SK-N-MC (cell line): Measurements from ENCODE around the gene PCLO.

Experiments
- DNase-seq: peaks from one replicate; pipeline ENCODE4 v3.0.0-alpha.2; 2011; ENCODE audit warnings: low read depth, low spot score
- H3K27ac ChIP-seq: fragments of 200-600 bp; sonication (generic); 2 replicates; pipeline ENCODE4 v1.5.1; 2016; ENCODE audit warnings: mixed run types
- H3K36me3 ChIP-seq: fragments of 200-600 bp; sonication (generic); 2 replicates; pipeline ENCODE4 v1.6.1; 2017; ENCODE audit warnings: antibody characterized with exemption, low read length, mixed read lengths; ENCODE audit not compliant: insufficient read depth
- H3K4me3 ChIP-seq: fragments of 200-600 bp; sonication (generic); 2 replicates; pipeline ENCODE4 v1.5.1; 2016
- H3K9ac ChIP-seq: fragments of 200-600 bp; sonication (generic); 2 replicates; pipeline ENCODE4 v1.8.0; 2017; ENCODE audit warnings: mixed run types, mixed read lengths; ENCODE audit not compliant: insufficient read length
- H3K9me3 ChIP-seq: fragments of 200-600 bp; sonication (generic); 2 replicates; pipeline ENCODE4 v1.6.1; 2017; ENCODE audit warnings: low read depth, mild to moderate bottlenecking, antibody characterized with exemption, low read length, moderate library complexity, mixed read lengths
- EZH2 ChIP-seq: fragments of 200-600 bp; sonication (generic); IDR thresholded peaks from one replicate; pipeline ENCODE4 v1.6.1; 2017; ENCODE audit warnings: antibody characterized with exemption
- FOXP2 ChIP-seq: optimal IDR thresholded peaks from 2 replicates; pipeline ENCODE3; 2011; ENCODE audit warnings: mild to moderate bottlenecking, moderate library complexity; ENCODE audit not compliant: insufficient read depth; ENCODE audit errors: extremely low read length, control extremely low read depth
- POLR2AphosphoS5 ChIP-seq: IDR thresholded peaks from 2 replicates; pipeline ENCODE4 v1.6.1; 2012; ENCODE audit warnings: mild to moderate bottlenecking, low read depth, low read length, borderline replicate concordance

PCLO gene

DNA sequence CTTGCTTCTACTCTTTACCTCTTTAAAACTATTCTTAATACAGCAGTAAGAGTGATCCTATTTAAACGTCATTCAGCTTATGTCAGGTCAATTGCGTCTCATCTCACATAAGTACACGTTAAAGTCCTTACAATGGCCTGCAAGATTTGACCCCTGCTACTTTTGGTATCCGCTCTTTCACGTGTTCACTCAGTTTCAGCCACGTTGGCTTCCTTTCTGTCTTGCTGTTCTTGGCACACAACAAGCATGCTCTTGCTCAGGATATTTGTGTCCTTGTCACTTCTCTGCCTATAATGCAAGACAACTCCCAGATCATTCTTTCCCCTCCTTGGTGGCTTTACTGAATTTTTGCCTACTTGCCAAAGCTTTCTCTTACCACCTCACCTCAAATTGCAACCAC is 296.8 kb downstream of the PCLO start:
- no peaks in the 10 kb centered on the region for H3K36me3 ChIP-seq
- no peak overlapping the region for H3K4me3 ChIP-seq
- H3K9ac ChIP-seq: no peak overlapping the region
- no peaks in the 10 kb centered on the region for H3K9me3 ChIP-seq
- no peak overlapping the region for H3K27ac ChIP-seq
- TF ChIP-seq EZH2: no peak
- no peak for TF ChIP-seq FOXP2
- no peak for TF ChIP-seq POLR2AphosphoS5
- no peak for DNase-seq

- Histone ChIP-seq H3K4me3 (no peak overlapping the region), H3K36me3 (no peaks in the 10 kb centered on the region), H3K9ac (no peak overlapping the region), H3K9me3 (no peaks in the 10 kb centered on the region), H3K27ac (no peak overlapping the region)
- TF ChIP-seq FOXP2 (no peak), POLR2AphosphoS5 (no peak), EZH2 (no peak)
- no peak for DNase-seq
Measured at GRCh38 chr7:82859106-82859850, 303.4 kb downstream of the PCLO start.

DNA sequence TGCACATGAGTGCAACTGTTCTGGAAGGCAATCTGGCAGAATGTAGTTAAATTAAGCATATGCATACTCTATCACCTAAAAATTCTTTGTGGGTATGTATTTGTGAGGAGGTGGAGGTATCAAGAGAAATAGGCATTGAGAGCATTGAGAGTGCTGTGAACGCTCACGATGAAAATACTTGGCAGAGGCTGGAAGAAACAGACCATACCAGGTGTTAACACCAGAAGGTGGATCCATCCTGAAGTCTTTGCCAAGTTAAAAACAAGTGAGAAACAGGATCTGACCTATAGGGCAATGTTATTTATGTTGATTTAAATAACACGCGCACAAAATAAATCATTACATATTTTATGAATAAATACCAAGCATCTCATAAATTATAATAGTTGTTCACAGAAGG is 311.6 kb downstream of the PCLO start:
- Histone ChIP-seq H3K9ac (no peak overlapping the region), H3K4me3 (no peak overlapping the region), H3K36me3 (no peaks in the 10 kb centered on the region), H3K9me3 (no peaks in the 10 kb centered on the region), H3K27ac (no peak overlapping the region)
- TF ChIP-seq EZH2: no peak
- no peak for TF ChIP-seq POLR2AphosphoS5
- no peak for TF ChIP-seq FOXP2
- no peak for DNase-seq

DNA sequence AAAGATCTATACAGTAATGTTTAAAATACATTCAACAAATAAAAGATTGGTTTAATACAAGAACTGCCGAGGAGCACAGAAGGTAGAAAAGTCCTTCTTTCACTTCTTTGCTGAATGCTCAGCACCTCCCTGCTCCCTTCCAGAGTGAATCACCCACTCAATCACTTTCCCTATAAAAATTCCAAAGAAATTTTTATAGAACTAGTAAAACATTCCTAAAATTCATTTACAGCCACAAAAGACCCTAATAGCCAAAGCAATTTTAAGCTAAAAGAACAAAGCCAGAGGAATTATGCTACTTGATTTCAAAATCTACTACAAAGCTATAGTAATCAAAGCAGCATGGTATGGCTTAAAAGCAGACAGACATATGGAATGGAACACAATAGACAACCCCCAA is 320.9 kb downstream of the PCLO start:
- Histone ChIP-seq H3K9ac (no peak overlapping the region), H3K9me3 (0 out of 2 replicates have a peak, but pooled peaks cover 3% of the 10 kb centered on the region), H3K27ac (no peak overlapping the region), H3K4me3 (no peak overlapping the region), H3K36me3 (no peaks in the 10 kb centered on the region)
- no peak for TF ChIP-seq POLR2AphosphoS5
- TF ChIP-seq EZH2: no peak
- DNase-seq: no peak

DNA sequence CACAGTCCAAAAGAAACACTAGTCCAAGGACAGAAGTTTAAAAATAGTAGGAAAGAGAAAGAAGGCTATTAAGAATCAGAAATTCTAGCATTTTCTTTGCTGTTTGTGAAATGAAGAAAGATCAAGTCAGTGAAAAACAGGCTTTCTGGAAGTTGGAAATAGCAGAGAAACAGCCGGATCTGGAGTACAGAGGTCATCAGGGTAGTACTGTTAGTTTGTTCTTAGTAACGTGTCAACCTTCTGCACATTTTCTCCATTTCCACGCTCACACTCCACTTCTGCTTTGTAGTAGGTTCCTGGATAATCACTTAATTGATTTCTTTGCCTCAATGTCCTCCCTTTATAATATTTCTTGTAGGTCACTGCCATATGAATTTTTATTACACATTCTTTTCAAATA is 322.6 kb downstream of the PCLO start:
- H3K9ac ChIP-seq: no peak overlapping the region
- no peak for DNase-seq
- 0 out of 2 replicates have a peak, but pooled peaks cover 3% of the 10 kb centered on the region for H3K9me3 ChIP-seq
- H3K27ac ChIP-seq: peak overlapping the region; percentile 51; the same call in 1 of the 2 replicates
- H3K36me3 ChIP-seq: no peaks in the 10 kb centered on the region
- peak overlapping the region; percentile 10; the same call in 1 of the 2 replicates for H3K4me3 ChIP-seq
- TF ChIP-seq FOXP2: no peak
- no peak for TF ChIP-seq POLR2AphosphoS5
- no peak for TF ChIP-seq EZH2

DNA sequence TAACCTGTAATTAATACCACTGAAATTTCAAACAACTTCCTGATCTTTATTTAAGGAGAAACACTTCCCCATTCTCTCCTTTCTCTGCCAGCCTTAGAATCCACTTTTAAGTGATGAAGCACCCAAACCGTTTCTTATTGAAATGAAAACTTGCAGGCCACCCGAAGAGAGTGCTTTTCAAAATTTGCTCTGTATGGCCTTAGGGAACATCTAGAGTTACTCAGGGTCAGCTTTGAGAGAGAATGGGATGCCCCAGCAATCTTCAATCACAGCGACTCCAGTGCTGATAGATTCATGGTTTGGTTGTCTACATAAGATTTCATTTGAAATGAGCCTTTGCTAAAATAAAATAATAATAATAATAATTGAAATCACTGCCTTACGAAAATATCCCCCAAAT is 323.1 kb downstream of the PCLO start:
- Histone ChIP-seq H3K27ac (peak overlapping the region; percentile 69), H3K9ac (no peak overlapping the region), H3K36me3 (no peaks in the 10 kb centered on the region), H3K4me3 (peak overlapping the region; percentile 44), H3K9me3 (0 out of 2 replicates have a peak, but pooled peaks cover 3% of the 10 kb centered on the region)
- TF ChIP-seq FOXP2 (no peak), EZH2 (no peak), POLR2AphosphoS5 (no peak)
- no peak for DNase-seq

DNA sequence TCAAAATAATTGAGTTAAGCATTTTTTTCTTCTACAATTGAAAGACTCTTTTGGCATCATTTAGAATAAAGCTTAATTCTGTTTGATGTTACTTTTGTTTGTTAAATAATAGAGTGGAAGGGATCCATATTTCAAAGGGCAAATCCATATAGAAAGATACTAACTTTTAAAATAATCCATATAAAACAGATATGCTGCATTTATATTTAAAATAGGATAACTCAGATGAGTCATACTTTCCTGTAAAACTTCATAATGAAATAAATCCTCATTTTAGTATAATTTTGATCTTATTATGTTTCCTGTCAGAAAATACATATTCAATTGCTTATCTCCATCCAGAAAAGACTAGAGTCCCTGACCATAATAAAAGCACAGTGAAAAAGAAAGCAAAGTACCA is 323.6 kb downstream of the PCLO start:
- Histone ChIP-seq H3K4me3 (peak overlapping the region; percentile 44), H3K9me3 (0 out of 2 replicates have a peak, but pooled peaks cover 3% of the 10 kb centered on the region), H3K9ac (no peak overlapping the region), H3K27ac (peak overlapping the region; percentile 69), H3K36me3 (no peaks in the 10 kb centered on the region)
- TF ChIP-seq POLR2AphosphoS5 (no peak), FOXP2 (no peak), EZH2 (no peak)
- DNase-seq: no peak

DNA sequence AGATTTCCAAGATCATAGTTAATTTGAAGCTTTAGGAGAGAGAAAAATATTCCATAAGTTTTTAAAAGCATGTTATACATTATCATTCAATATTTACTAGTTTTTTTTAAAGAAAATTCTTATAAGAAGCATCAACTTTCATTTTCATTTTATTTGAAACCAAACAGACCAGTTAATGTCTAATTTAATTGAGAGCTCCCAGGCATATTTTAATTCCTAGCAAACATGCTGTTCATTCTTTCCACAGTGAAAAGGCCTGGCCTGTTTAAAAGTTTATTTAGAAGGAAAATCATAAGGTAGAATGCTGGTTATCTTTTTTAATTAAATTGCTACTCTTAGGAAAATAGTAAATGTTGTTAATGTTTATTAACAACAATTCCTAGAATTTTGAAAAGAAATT is 324.4 kb downstream of the PCLO start:
- Histone ChIP-seq H3K9me3 (0 out of 2 replicates have a peak, but pooled peaks cover 3% of the 10 kb centered on the region), H3K4me3 (no peak overlapping the region), H3K36me3 (no peaks in the 10 kb centered on the region), H3K27ac (peak overlapping the region; percentile 15; the same call in 1 of the 2 replicates), H3K9ac (no peak overlapping the region)
- DNase-seq: no peak
- TF ChIP-seq POLR2AphosphoS5 (no peak), EZH2 (no peak), FOXP2 (no peak)

DNA sequence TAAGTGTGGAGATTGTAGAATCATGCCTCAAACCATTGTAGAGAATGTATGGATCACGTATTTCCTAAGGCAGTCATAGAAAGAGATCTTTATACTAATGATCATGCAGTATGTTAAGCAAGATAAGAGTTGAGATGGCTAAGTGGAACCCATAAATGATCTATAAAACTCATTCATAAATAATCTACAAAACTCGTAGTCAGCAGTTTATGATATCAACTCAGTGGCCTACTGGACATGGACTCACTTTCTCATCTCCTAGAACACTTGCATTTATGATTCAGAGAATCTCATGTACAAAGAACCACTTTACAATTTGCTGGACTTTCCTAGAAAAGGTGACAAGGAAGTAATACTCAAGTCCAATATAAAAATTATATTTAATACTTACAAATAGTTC is 339.6 kb downstream of the PCLO start:
- Histone ChIP-seq H3K27ac (no peak overlapping the region), H3K9ac (no peak overlapping the region), H3K36me3 (no peaks in the 10 kb centered on the region), H3K4me3 (no peak overlapping the region), H3K9me3 (no peaks in the 10 kb centered on the region)
- no peak for TF ChIP-seq FOXP2
- no peak for TF ChIP-seq EZH2
- TF ChIP-seq POLR2AphosphoS5: no peak
- no peak for DNase-seq
